GM19025 (cell line): ENCODE results near the gene EVX1.

ENCODE experiments used
- ATAC-seq: cut with Tn5 transposase; IDR thresholded peaks from one replicate; pipeline ENCODE4 v1.9.1; 2021; ENCODE audit warnings: mild to moderate bottlenecking, low read depth, moderate library complexity; ENCODE audit not compliant: unreplicated experiment

EVX1 gene

GRCh38 chr7:27204851-27205322 is 37.7 kb upstream of the EVX1 start:
- ATAC-seq = no peak

- ATAC-seq = no peak
These were observed 37.0 kb upstream of the EVX1 start for GRCh38 chr7:27205325-27206280.

GRCh38 chr7:27207348-27207985 is 35.1 kb upstream of the EVX1 start:
- no peak for ATAC-seq

GRCh38 chr7:27208998-27209397 is 33.6 kb upstream of the EVX1 start:
- ATAC-seq = no peak

- no peak for ATAC-seq
These were observed 32.6 kb upstream of the EVX1 start for GRCh38 chr7:27209933-27210440.

GRCh38 chr7:27210441-27211083 is 32.0 kb upstream of the EVX1 start:
- no peak for ATAC-seq

- ATAC-seq = no peak
These were observed 31.5 kb upstream of the EVX1 start for GRCh38 chr7:27211084-27211446.

- no peak for ATAC-seq
These were observed 30.8 kb upstream of the EVX1 start for GRCh38 chr7:27211764-27212204.

- ATAC-seq = no peak
These were observed 29.8 kb upstream of the EVX1 start for GRCh38 chr7:27212497-27213432.

GRCh38 chr7:27213433-27214238 is 29.0 kb upstream of the EVX1 start:
- ATAC-seq = no peak

- no peak for ATAC-seq
These were observed 28.2 kb upstream of the EVX1 start for GRCh38 chr7:27214239-27214950.

GRCh38 chr7:27215356-27215755 is 27.2 kb upstream of the EVX1 start:
- no peak for ATAC-seq

GRCh38 chr7:27217951-27218350 is 24.7 kb upstream of the EVX1 start:
- no peak for ATAC-seq

- ATAC-seq = no peak
These were observed 22.8 kb upstream of the EVX1 start for GRCh38 chr7:27219821-27220220.

- ATAC-seq = no peak
These were observed 22.1 kb upstream of the EVX1 start for GRCh38 chr7:27220440-27220955.

GRCh38 chr7:27221201-27221797 is 21.3 kb upstream of the EVX1 start:
- ATAC-seq = no peak

- no peak for ATAC-seq
These were observed 18.5 kb upstream of the EVX1 start for GRCh38 chr7:27223941-27224575.
